Measurements from ENCODE around the gene NEURL1B.
"Not testable (repeated sequence)": the region's sequence is repeated elsewhere in the genome, so short reads cannot be mapped to it uniquely, and the experiment has no call there.

Gene NEURL1B

GRCh38 chr5:172634106-172634899 lies 6.8 kb upstream of the NEURL1B start:
- no peak for DNase-seq (ENCODE audit: low read depth, low spot score)

DNA sequence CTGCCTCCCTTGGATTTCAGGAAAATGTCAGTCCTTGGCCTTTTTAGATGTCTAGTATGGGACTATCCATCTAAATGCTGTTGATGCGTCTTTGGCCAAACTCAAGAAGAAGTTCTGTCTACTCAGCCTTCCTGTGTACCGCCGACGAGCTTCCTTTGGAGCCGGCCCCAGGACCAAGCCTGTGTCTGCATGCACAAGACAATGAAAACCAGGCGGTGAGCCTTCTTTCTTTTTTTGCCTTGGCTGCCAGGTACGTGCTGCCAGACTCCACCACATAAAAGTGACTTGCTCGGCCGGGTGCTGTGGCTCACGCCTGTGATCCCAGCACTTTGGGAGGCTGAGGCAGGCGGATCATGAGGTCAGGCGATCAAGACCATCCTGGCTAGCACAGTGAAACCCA lies 6.0 kb upstream of the NEURL1B start:
- DNase-seq (ENCODE audit: low read depth, low spot score), result no peak

GRCh38 chr5:172636279-172637050 lies 4.6 kb upstream of the NEURL1B start:
- no peak for DNase-seq (ENCODE audit: low read depth, low spot score)

DNA sequence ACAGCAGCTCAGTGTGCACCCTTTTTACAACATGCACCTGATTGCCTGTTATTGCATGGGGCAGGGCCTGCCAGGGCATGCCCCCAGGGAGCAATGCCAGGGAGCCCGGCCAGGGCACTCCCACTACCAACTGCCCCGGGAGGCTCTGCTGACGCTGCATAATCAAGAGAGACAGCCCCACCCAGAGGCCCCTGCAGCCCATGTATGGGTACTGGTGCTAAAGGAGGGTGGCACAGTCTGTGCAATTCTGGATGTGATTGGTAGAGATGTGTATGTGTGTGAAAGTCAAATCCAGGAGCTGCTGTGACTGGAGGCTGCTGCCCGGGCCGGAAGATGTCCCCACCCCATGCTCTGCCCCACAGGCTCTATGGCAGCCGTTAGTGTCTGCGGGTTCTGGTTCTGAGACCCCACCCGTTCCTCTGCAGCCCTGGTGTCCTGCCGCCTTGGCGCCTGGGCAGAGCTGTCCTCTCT lies 3.9 kb upstream of the NEURL1B start:
- no peak for DNase-seq (ENCODE audit: low read depth, low spot score)

DNA sequence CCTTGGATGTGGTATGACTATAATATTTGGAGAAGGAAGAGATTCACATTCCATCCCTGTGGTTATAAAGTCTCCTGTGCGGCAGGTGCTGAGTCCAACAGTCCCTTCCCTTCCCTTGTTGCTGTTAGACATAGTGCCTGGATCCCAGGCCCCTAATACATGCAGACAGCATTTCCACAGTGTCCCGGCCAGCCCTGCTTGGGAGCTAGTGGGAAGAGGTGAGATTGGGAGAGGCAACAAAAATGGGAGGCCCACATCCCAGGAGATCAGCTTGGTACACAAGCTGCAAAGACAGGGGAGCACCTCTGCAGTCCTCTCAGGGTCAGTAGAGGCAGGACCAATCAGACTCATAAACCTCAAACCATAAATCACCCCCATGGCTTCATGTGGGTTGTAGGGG lies 3.3 kb upstream of the NEURL1B start:
- no peak for DNase-seq (ENCODE audit: low read depth, low spot score)

- DNase-seq (ENCODE audit: low read depth, low spot score), result no peak
Observed at GRCh38 chr5:172638209-172638768, 2.8 kb upstream of the NEURL1B start.

DNA sequence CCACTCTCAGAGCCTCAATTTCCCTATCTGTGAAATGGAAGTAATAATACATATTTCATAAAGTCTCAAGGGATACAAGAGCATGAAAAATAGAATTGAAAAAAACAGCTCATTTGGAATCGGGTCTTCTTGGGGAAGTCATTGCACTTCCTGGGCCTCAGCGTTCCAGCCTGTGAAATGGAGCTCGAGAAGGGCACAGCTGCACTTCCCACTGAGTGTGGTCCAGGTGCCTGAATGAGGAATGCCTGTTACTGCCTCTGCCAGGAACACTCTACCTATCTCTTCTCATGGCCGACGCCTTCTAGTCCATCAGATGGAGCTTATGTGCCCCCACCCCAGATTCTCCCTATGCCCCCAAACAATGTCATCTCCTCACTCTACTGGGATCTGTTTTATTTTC lies 924 bp upstream of the NEURL1B start:
- DNase-seq (ENCODE audit: low read depth, low spot score), result no peak

DNA sequence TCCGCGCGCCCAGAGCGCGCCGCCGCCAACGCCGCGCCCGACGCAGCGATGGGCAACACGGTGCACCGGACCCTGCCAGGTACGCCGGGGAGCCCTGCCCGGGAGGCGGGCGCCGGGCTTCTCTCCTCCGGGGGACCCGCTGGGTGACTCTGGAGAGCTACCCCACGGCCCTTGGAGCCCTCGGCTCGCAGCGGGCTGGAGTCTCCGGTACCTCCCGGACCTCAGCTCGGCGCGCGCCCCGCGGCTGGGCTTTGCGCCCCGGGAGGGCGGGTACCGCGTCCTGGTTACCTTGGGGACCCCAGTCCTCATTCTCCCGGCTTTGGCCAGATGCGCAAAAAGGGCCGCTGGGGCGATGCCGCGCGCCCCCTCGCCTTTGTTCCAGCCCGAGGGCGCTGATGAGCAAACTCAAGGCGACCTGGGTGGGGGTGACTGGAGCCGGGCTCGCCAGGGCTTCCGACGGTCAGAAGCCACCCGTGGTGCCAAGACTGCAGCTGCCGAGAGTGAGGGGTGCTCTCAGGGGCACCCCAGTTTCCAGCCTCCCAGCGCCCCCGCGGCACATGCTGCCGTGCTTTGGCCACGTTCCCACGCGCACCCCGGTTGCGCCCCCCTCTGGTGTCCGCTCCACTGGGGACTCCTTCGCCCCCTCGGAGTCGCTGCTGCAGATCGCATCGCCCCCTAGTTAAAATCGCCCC lies 442 bp downstream of the NEURL1B start:
- DNase-seq (ENCODE audit: low read depth, low spot score), result no peak

DNA sequence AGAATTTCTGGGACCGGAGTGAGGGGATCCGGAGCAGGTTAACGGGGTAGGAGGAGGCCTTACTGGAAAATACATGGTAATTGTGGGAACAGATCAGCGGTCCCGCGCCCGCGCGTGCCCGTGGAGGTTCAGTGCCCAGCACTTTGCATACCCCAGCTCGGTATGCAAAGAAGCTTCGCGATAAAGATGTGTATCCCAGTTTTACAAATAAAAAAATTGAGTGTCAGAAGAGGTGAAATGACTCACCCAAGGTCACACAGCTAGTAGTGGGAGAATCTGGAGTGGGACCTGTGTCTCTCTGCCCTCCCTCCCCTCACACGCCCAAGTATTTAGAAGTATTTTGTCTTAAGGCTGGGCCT lies 967 bp downstream of the NEURL1B start:
- DNase-seq (ENCODE audit: low read depth, low spot score), result no peak

GRCh38 chr5:172642486-172642885 lies 1.4 kb downstream of the NEURL1B start:
- no peak for DNase-seq (ENCODE audit: low read depth, low spot score)

GRCh38 chr5:172642926-172643871 lies 2.1 kb downstream of the NEURL1B start:
- no peak for DNase-seq (ENCODE audit: low read depth, low spot score)

- no peak for DNase-seq (ENCODE audit: low read depth, low spot score)
Observed at GRCh38 chr5:172644266-172644665, 3.2 kb downstream of the NEURL1B start.

DNA sequence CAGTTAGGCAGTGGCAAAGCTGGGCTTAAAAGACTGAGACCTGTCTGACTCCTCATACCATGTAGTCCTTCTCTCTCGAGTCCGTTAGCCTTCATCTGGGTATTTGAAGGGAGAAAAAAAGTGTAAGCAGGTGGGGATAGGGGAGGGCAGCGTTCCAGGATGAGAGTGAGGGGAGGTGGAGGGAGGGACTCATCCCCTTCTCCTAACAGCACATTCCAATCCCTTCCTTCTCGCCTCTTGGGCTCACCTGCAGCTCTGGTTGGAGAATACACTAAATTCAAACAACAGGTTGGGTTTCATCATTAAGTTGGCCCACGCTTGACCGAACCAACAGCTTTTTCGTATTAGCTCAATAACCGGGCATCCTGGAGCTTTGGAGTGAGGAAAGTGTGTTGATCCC lies 3.6 kb downstream of the NEURL1B start:
- DNase-seq (ENCODE audit: low read depth, low spot score), result no peak

- no peak for DNase-seq (ENCODE audit: low read depth, low spot score)
Observed at GRCh38 chr5:172645271-172646055, 4.4 kb downstream of the NEURL1B start.

DNA sequence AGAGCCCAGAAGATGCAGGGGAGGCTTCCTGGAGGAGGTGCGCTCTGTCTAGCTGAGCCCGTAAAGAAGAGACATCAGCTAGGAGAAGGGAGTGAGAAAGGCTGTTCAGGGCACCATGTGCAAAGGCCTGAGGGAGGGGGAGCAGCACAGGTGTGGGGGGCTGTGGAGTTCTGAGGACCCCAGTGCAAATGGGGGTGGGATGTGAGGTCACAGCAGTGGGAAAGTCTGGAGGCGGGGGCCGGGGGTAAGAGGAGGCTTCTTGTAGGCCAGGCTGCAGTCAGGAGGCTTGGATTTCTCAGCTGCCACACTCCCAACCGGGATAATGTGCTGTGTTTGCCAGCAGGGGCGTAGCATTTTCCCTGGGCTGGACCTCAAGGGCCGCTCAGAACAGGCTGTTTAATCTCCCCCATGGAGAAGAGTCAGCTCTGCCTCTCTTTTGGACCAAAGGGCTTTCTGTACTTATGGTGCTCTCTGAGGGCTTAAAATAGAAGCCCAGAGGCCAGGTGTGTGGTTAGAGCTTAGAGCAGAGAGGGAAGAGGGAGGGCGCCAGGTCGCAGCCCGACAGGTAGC lies 5.7 kb downstream of the NEURL1B start:
- DNase-seq (ENCODE audit: low read depth, low spot score), result no peak

DNA sequence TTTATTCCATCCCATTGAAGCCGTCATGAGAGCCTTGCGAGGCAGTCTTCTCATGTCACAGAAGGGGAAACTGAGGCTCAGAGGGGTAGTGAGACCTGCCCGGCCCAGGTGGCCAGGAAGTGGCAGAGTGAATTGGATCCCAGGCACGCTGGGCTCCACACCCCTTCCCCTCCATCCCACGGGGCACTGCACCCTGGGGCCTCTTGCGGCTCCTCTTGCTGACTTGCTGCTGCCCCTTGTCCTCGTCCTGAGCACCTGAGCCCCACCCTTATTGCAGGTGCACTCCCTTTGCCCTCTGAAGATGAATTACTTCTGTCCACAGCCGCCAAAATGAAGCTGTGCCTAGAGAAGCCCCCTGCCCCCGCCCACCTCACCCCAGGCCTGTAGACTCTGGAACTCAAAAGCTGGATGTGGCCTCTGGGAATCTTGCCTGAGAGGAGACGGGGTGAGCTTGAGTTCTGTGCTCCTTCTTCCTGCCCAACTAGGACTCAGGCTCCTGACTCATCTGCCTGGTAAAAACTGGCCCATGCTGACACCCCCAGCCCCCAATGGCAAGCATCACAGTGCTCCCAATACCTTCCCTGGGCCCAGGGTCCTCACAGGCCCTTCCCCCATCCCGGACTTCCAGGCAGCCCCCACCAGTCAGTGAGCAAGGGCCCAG lies 6.4 kb downstream of the NEURL1B start:
- no peak for DNase-seq (ENCODE audit: low read depth, low spot score)

- no peak for DNase-seq (ENCODE audit: low read depth, low spot score)
Observed at GRCh38 chr5:172648013-172648381, 6.9 kb downstream of the NEURL1B start.

DNA sequence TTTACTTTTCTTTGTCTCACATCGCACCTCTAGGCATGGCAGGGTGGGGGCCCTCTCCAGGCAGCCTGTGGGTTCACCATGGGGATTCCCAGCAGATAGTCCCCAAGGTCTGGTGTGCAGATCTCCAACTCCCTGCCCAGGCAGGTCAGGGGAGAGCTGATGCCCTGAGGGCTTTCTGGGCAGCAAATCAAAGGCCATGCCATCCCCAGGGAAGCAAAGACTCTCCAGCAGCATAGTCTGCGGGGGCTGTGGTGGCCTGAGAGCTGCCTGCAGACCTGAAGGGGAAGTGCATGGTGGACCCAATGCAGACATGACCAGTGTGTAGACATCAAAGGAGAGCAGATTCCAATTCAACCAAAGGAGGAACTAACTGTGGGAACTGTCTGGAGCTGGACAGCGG lies 7.7 kb downstream of the NEURL1B start:
- DNase-seq (ENCODE audit: low read depth, low spot score), result no peak

DNA sequence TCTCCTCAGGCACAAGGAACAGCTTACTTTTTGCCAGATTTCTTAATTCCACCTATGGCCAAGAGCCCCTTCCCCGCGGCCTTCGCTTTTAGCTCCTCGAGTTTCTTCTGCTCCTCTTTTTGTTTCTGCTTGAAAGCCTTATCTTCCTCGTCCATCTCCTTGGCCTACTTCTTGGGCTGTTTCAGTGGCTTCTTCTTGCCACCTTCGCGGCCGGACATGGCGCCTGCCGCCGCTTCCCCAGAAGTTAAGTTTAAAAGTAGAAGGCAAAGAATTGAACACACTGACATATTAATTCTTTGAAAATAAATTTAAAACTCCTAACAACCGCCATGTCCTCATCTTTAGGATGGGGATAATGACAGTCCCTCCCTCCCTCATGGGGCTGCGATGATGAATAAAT lies 15.4 kb downstream of the NEURL1B start:
- not testable (repeated sequence) for DNase-seq (ENCODE audit: low read depth, low spot score)
